HG03521 (cell line): ENCODE measurements around the gene C1S.
"Not testable (repeated sequence)": the region's sequence is repeated elsewhere in the genome, so short reads cannot be mapped to it uniquely, and the experiment has no call there.

Experiments
- ATAC-seq: cut with Tn5 transposase; IDR thresholded peaks from one replicate; pipeline ENCODE4 v1.9.1; 2021; ENCODE audit warnings: mild to moderate bottlenecking, moderate library complexity; ENCODE audit not compliant: unreplicated experiment

The C1S gene

GRCh38 chr12:7046383-7047105 is 14.0 kb upstream of the C1S start:
- ATAC-seq: no peak

GRCh38 chr12:7047306-7047705 is 13.2 kb upstream of the C1S start:
- no peak for ATAC-seq

- not testable (repeated sequence) for ATAC-seq
These were observed 11.0 kb upstream of the C1S start for GRCh38 chr12:7049445-7049951.

GRCh38 chr12:7049973-7050372 is 10.5 kb upstream of the C1S start:
- not testable (repeated sequence) for ATAC-seq

- no peak for ATAC-seq
These were observed 5.6 kb upstream of the C1S start for GRCh38 chr12:7054925-7055324.

- ATAC-seq: not testable (repeated sequence)
These were observed 4.8 kb upstream of the C1S start for GRCh38 chr12:7055736-7056135.

- no peak for ATAC-seq
These were observed 2.2 kb upstream of the C1S start for GRCh38 chr12:7058163-7058845.

GRCh38 chr12:7058850-7059395 is 1.6 kb upstream of the C1S start:
- no peak for ATAC-seq

GRCh38 chr12:7059780-7060179 is 738 bp upstream of the C1S start:
- no peak for ATAC-seq

- no peak for ATAC-seq
These were observed 620 bp downstream of the C1S start for GRCh38 chr12:7061138-7061537.

GRCh38 chr12:7061596-7061995 is 1.1 kb downstream of the C1S start:
- no peak for ATAC-seq

GRCh38 chr12:7064516-7064915 is 4.0 kb downstream of the C1S start:
- no peak for ATAC-seq

- ATAC-seq: no peak
These were observed 4.6 kb downstream of the C1S start for GRCh38 chr12:7065073-7065623.

- no peak for ATAC-seq
These were observed 6.1 kb downstream of the C1S start for GRCh38 chr12:7066596-7066995.

GRCh38 chr12:7067096-7067495 is 6.6 kb downstream of the C1S start:
- no peak for ATAC-seq

- ATAC-seq: no peak
These were observed 7.9 kb downstream of the C1S start for GRCh38 chr12:7068240-7068993.

GRCh38 chr12:7068994-7069346 is 8.5 kb downstream of the C1S start:
- ATAC-seq: no peak

GRCh38 chr12:7069386-7069785 is 8.9 kb downstream of the C1S start:
- no peak for ATAC-seq

- no peak for ATAC-seq
These were observed 11.5 kb downstream of the C1S start for GRCh38 chr12:7072035-7072434.

- no peak for ATAC-seq
These were observed 12.0 kb downstream of the C1S start for GRCh38 chr12:7072554-7072953.

GRCh38 chr12:7073946-7074345 is 13.4 kb downstream of the C1S start:
- ATAC-seq: no peak
